Stimulated activated CD4-positive, alpha-beta T cell treated with anti-CD3 and anti-CD28 coated beads, TNF-alpha, amount 100 ng/mL, for 4 hours (primary cell): ENCODE data around the gene PLA2G4B.

ENCODE experiments used
- DNase-seq, 3 experiments: peaks; one replicate each; pipeline ENCODE4 v3.0.0-alpha.2; 2020; ENCODE audit warnings: low read depth in 3 of 3

PLA2G4B gene

GRCh38 chr15:41850482-41851166 is 12.0 kb downstream of the PLA2G4B start:
- no peak for DNase-seq

- no peak for DNase-seq
Observed at GRCh38 chr15:41851167-41851523, 12.5 kb downstream of the PLA2G4B start.

- no peak for DNase-seq
Observed at GRCh38 chr15:41851755-41852370, 13.2 kb downstream of the PLA2G4B start.

GRCh38 chr15:41852736-41853590 is 14.3 kb downstream of the PLA2G4B start:
- DNase-seq = no peak

GRCh38 chr15:41853831-41854230 is 15.2 kb downstream of the PLA2G4B start:
- no peak for DNase-seq

- no peak for DNase-seq
Observed at GRCh38 chr15:41854443-41854842, 15.8 kb downstream of the PLA2G4B start.

- no peak for DNase-seq
Observed at GRCh38 chr15:41855261-41855961, 16.8 kb downstream of the PLA2G4B start.

GRCh38 chr15:41856262-41856661 is 17.6 kb downstream of the PLA2G4B start:
- no peak for DNase-seq

- DNase-seq = no peak
Observed at GRCh38 chr15:41856716-41857115, 18.1 kb downstream of the PLA2G4B start.

- no peak for DNase-seq
Observed at GRCh38 chr15:41857316-41857715, 18.7 kb downstream of the PLA2G4B start.

GRCh38 chr15:41858756-41859155 is 20.1 kb downstream of the PLA2G4B start:
- no peak for DNase-seq

GRCh38 chr15:41860049-41860828 is 21.6 kb downstream of the PLA2G4B start:
- DNase-seq = no peak

GRCh38 chr15:41861736-41862356 is 23.2 kb downstream of the PLA2G4B start:
- DNase-seq = no peak

GRCh38 chr15:41862515-41863116 is 24.0 kb downstream of the PLA2G4B start:
- DNase-seq = no peak

GRCh38 chr15:41865490-41866055 is 26.9 kb downstream of the PLA2G4B start:
- DNase-seq = no peak

- no peak for DNase-seq
Observed at GRCh38 chr15:41866263-41866703, 27.6 kb downstream of the PLA2G4B start.

GRCh38 chr15:41866872-41867579 is 28.4 kb downstream of the PLA2G4B start:
- no peak for DNase-seq

GRCh38 chr15:41868321-41868720 is 29.7 kb downstream of the PLA2G4B start:
- no peak for DNase-seq
